Measurements from ENCODE around the gene PDE4D.
"Not testable (repeated sequence)": the region's sequence is repeated elsewhere in the genome, so short reads cannot be mapped to it uniquely, and the experiment has no call there.

Gene PDE4D

DNA sequence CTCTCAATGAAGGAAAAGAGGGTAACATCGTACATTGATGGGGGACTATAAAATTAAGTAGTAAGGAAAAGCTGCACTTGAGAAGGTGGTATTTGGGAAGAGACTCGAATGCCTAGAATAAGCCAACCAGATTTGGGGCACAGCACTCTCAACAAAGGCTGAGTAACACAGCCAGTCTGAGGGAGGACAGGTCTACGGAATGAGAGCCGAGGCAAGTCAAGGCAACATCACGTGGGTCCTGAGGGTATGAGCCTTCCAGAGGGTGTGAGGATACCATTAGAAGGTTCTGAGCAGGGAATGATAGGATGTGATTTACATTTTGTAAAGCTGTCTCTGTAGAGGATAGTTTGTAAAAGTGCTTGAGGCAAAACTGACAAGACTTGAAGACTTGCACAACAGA is 876.6 kb downstream of the PDE4D start:
- no peak for DNase-seq

GRCh38 chr5:59008816-59009473 is 884.6 kb downstream of the PDE4D start:
- no peak for DNase-seq

- DNase-seq: peak; percentile 7
Observed at GRCh38 chr5:59007460-59008063, 886.0 kb downstream of the PDE4D start.

GRCh38 chr5:59005934-59006701 is 887.4 kb downstream of the PDE4D start:
- DNase-seq: no peak

DNA sequence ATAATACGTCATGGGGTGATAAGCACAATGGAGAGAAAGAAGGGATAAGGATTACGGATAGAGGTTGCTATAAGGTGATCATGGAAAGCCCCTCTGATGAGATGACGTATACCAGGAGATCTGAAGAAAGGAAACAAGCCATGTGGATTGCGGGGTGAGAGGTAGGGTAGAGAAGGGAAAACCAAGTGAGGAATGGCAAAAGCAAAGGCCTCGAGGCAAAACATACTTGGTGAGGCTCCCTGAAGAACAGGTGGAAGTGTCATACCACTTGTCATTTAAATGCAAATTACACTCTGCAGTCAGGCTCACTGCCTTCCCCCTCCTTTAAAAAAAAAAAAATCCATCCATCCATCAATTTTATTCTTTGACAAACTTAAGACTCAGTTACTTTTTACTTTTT is 889.9 kb downstream of the PDE4D start:
- no peak for DNase-seq

DNA sequence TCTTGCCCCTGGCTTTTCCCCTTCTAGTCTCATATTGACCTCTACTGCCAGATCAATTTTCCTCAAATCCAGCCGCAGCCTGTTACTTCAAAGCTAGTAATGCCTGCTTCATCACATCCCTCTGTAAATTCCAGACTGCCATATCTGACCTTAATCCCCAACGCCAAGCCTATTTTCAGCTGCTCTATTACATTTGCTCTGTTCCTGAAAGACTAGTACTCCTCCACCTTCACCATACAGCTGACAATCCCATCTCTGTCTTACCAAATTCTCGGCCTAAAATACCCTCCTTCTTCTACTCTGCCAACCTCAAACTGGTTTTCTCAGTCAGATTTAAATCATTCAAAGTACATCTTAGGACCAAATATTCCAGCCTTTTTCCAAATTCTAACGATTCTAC is 890.4 kb downstream of the PDE4D start:
- no peak for DNase-seq

GRCh38 chr5:59002162-59002825 is 891.2 kb downstream of the PDE4D start:
- no peak for DNase-seq

GRCh38 chr5:59001716-59002115 is 891.8 kb downstream of the PDE4D start:
- no peak for DNase-seq

DNA sequence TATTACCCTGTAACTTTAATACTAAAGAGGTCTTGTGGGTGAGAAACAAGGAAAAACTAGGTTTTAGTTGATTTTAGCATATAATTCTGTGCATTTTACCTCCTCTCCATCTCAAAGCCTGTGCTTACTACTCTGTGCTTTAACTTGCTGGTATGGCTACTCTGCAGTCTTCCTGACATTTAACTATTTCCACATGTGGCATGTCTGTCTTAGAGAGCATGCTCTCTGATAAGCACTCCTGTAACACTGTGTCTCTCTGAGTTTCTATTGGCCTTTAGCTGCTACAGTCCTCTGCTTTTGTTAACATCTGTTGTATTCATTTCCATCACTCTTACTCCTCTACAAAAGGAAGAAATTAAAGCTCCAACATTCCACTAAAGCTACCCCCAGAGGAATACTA is 892.4 kb downstream of the PDE4D start:
- no peak for DNase-seq

GRCh38 chr5:59000211-59000610 is 893.3 kb downstream of the PDE4D start:
- DNase-seq: no peak

- DNase-seq: no peak
Observed at GRCh38 chr5:58999804-59000203, 893.7 kb downstream of the PDE4D start.

GRCh38 chr5:58998544-58998943 is 895.0 kb downstream of the PDE4D start:
- DNase-seq: no peak

GRCh38 chr5:58995779-58996178 is 897.7 kb downstream of the PDE4D start:
- DNase-seq: not testable (repeated sequence)

- no peak for DNase-seq
Observed at GRCh38 chr5:58993461-58993860, 900.1 kb downstream of the PDE4D start.

- DNase-seq: no peak
Observed at GRCh38 chr5:58988938-58989337, 904.6 kb downstream of the PDE4D start.

GRCh38 chr5:58987193-58987592 is 906.3 kb downstream of the PDE4D start:
- DNase-seq: no peak

DNA sequence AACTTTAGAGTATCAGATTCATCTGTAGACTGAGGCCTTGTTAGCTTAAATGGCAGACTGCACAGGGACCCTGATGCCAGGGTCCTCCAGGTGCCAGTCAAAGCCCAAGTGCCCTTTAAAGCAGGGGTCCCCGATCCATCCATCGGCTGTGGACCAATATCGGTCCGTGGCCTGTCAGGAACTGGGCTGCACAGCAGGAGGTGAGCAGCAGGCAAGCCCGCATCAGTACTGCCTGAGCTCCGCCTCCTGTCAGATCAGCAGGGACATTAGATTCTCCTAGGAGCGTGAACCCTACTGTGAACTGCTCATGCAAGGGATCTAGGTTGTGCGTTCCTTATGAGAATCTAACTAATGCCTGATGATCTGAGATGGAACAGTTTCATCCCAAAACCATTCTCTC is 907.2 kb downstream of the PDE4D start:
- no peak for DNase-seq

GRCh38 chr5:58985759-58986158 is 907.8 kb downstream of the PDE4D start:
- DNase-seq: no peak

DNA sequence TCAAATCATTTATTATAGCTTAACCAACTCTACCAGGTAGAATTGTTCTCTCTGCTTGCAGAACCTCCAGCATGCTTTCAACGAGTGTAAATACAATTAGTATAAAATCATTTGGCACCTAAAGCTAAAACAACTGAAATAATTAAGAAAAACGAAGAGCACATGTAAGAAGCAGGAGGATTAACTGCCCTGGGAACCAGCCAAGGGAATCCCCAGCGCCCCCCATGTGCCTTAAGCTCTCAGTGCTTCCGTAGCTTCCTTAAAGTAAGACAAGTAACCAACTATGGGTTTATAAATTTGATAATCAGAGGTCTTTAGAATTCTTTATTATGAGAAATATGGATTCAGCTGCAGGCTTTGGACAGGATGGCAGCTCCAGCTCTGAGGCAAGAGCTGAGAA is 908.2 kb downstream of the PDE4D start:
- no peak for DNase-seq

DNA sequence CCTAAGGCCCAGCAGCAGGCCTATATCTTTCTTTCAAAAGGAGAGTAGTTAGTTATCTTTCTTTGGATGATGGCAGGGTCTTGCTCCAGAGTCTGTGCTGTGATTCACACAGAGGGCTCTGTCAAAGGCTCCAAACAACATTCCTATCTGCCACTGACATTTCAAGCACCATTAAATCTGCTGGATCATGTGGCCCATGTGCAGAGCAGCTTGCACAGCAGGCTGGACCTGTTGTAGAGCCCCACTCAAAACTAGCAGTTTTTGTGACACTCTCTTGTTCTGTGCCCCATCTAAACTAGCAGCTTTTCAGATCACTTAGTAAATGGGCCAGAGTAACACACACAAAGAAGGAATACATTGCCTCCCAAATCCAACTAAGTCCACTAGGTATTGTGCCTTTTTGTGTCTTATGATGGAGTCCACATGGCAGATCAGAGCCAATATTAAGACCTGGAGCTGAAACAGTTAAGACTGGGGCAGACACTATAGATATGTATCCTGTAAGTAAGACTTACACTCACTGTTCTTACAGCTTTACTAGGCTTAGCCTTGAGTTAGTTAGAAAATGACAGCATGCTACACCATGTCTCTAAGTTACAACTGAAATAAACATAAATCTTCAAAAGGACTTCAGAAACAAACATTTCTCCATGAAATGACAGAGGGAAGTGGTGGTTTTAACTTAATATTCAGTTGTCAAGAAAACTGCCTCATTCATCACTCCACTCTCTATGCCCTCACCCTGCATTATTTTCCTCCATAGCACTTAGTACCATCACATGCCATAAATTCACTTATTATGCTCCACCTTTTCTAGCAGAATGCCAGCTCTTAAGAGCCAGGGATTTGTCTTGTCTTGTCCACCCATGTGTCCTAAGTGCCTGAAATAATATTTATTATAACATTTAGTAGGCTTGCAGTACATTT is 909.7 kb downstream of the PDE4D start:
- DNase-seq: peak; percentile 1

DNA sequence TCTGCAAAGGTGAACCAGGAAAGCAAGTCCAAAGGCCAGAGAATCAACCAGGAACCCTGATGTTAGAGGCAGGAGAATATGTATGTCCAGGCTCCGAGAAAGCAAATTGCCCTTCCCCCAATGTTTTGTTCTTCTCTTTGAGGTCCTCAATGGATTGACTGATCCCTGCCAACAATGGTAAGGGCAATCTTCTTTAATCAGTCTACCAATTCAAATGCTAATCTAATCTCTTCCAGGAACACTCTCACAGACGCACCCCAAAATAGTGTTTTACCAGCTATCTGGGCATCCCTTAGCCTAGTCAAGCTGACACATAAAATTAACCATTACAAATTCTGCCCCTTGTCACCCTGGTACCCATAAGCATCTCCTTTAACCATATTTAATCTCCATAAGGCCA is 912.6 kb downstream of the PDE4D start:
- no peak for DNase-seq

- no peak for DNase-seq
Observed at GRCh38 chr5:58979090-58979489, 914.4 kb downstream of the PDE4D start.

GRCh38 chr5:58974601-58975000 is 918.9 kb downstream of the PDE4D start:
- DNase-seq: no peak

All from DMS79 treated with DMSO at 0.1 percent for 48 hours (cell line).